SU-DHL-6 (cell line): ENCODE measurements around the gene ACTL8.

ENCODE experiments used
- H2AFZ ChIP-seq: fragments of 200-600 bp; sonication (generic); 2 replicates; pipeline ENCODE4 v1.6.1; 2014; ENCODE audit warnings: low read depth, mild to moderate bottlenecking, moderate library complexity, mixed read lengths, antibody characterized with exemption, low read length; ENCODE audit not compliant: severe bottlenecking
- H3F3A ChIP-seq: fragments of 200-600 bp; shearing (Covaris generic); 2 replicates; pipeline ENCODE4 v1.6.0; 2016; ENCODE audit warnings: antibody characterized with exemption, mild to moderate bottlenecking; ENCODE audit not compliant: insufficient read depth
- H3K27ac ChIP-seq: fragments of 200-600 bp; sonication (generic); 2 replicates; pipeline ENCODE4 v1.5.1; 2016; ENCODE audit warnings: low read depth, mild to moderate bottlenecking, low read length, moderate library complexity, mixed read lengths
- H3K27me3 ChIP-seq: fragments of 200-600 bp; sonication (generic), shearing (Covaris generic); 2 replicates; pipeline ENCODE4 v1.6.0; 2014; ENCODE audit warnings: mild to moderate bottlenecking, low read length
- H3K36me3 ChIP-seq: fragments of 200-600 bp; sonication (generic); 2 replicates; pipeline ENCODE4 v1.6.1; 2014; ENCODE audit warnings: mild to moderate bottlenecking, low read length, mixed read lengths
- H3K4me2 ChIP-seq: fragments of 300-600, 200-600 bp; shearing (Covaris generic), sonication (generic); 2 replicates; pipeline ENCODE4 v1.6.0; 2014; ENCODE audit warnings: low read length, low read depth, mild to moderate bottlenecking; ENCODE audit not compliant: poor library complexity, severe bottlenecking
- H3K4me3 ChIP-seq: fragments of 200-600 bp; sonication (generic); 2 replicates; pipeline ENCODE4 v1.5.1; 2014; ENCODE audit warnings: antibody characterized with exemption, low read length, mild to moderate bottlenecking, mixed read lengths; ENCODE audit not compliant: insufficient read depth, poor library complexity, severe bottlenecking
- H3K79me2 ChIP-seq: fragments of 200-600 bp; sonication (generic); 2 replicates; pipeline ENCODE4 v1.6.1; 2014; ENCODE audit warnings: mild to moderate bottlenecking, low read length, moderate library complexity; ENCODE audit not compliant: insufficient read depth
- H3K9ac ChIP-seq: fragments of 200-600 bp; sonication (generic); 2 replicates; pipeline ENCODE4 v1.7.0; 2014; ENCODE audit warnings: mild to moderate bottlenecking, low read length
- H3K9me2 ChIP-seq: fragments of 200-600 bp; sonication (generic); replicated peaks from 2 replicates; pipeline ENCODE4 v1.6.1; 2014; ENCODE audit warnings: low read length; ENCODE audit not compliant: insufficient read depth
- H3K9me3 ChIP-seq: fragments of 200-600 bp; sonication (generic); 2 replicates; pipeline ENCODE4 v1.6.1; 2014; ENCODE audit warnings: low read length, mixed read lengths; ENCODE audit not compliant: insufficient read depth
- H4K20me1 ChIP-seq: fragments of 200-600 bp; sonication (generic); 2 replicates; pipeline ENCODE4 v1.6.1; 2014; ENCODE audit warnings: low read depth, mild to moderate bottlenecking, antibody characterized with exemption, low read length, moderate library complexity, mixed read lengths
- EZH2phosphoT487 ChIP-seq: fragments of 200-600 bp; sonication (generic), shearing (Covaris generic); conservative IDR thresholded peaks from 2 replicates; pipeline ENCODE4 v1.6.1; 2018; ENCODE audit warnings: mild to moderate bottlenecking, antibody characterized with exemption, low read length, moderate library complexity, mixed read lengths
- TF ChIP-seq, protein P1 (sequence below): fragments of 200-600 bp; sonication (generic); IDR thresholded peaks from one replicate; pipeline ENCODE4 v1.5.1; 2017; ENCODE audit warnings: antibody characterized with exemption, mild to moderate bottlenecking, low read length, moderate library complexity; ENCODE audit not compliant: insufficient read depth, poor library complexity, severe bottlenecking

Gene ACTL8

GRCh38 chr1:17764591-17764990 is 9.5 kb downstream of the ACTL8 start:
- Histone ChIP-seq H3K4me3 (no peak overlapping the region), H2AFZ (no peak overlapping the region), H3K9ac (no peak overlapping the region), H3K27me3 (no peaks in the 10 kb centered on the region), H3K27ac (no peak overlapping the region), H3K79me2 (no peaks in the 10 kb centered on the region), H3K9me3 (peaks cover 5% of the 10 kb centered on the region; the same call in 1 of the 2 replicates), H3K36me3 (no peaks in the 10 kb centered on the region), H3K4me2 (no peak overlapping the region), H3K9me2 (no peaks in the 10 kb centered on the region), H4K20me1 (no peaks in the 10 kb centered on the region), H3F3A (no peaks in the 10 kb centered on the region)
- TF ChIP-seq EZH2phosphoT487: no peak
- TF ChIP-seq, protein P1, sequence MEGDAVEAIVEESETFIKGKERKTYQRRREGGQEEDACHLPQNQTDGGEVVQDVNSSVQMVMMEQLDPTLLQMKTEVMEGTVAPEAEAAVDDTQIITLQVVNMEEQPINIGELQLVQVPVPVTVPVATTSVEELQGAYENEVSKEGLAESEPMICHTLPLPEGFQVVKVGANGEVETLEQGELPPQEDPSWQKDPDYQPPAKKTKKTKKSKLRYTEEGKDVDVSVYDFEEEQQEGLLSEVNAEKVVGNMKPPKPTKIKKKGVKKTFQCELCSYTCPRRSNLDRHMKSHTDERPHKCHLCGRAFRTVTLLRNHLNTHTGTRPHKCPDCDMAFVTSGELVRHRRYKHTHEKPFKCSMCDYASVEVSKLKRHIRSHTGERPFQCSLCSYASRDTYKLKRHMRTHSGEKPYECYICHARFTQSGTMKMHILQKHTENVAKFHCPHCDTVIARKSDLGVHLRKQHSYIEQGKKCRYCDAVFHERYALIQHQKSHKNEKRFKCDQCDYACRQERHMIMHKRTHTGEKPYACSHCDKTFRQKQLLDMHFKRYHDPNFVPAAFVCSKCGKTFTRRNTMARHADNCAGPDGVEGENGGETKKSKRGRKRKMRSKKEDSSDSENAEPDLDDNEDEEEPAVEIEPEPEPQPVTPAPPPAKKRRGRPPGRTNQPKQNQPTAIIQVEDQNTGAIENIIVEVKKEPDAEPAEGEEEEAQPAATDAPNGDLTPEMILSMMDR: no peak

DNA sequence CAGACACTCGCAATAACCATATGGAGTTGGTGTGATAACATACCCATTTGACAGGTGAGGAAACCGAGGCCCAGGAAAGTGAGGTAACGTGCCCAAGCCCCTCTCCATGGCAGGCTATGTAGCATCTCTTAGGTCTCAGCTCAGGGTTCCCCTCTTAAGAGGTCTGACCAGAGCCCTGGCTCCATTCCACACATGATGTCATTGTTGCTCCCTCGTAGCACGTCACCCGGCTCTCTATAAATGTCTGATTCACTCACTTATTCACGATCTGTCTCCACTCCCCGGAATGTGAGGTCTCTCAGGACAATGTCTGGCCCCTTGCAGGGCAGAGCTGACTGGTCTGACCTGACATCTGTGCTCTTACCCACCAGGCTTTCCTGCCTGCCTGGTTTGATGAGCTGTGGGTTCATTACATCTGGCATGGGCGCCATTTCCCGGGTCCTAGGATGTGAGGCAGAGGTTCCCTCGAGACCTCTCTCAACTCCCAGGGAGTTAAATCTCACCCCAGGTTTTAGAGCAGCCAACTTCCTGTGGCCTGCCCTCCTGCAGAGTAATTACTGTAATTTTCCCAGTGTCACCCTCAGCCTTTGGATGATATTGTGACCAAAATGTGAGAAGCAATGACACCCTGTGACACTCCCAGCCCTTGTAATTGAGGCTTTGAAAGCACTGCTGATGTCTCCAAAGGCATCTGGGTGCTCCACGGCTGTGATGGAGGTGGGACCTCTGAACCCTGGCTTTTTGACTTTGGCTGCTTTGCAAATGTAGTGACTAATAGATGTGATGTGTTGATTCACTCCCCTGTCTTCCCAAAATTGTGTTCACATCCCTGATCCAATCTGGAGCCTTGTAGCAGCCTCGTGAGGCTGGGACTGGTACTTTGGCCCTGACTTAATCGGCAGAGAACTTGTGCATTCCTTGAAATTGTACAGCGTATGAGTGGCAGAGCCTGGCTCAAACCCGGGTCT is 10.6 kb downstream of the ACTL8 start:
- no peaks in the 10 kb centered on the region for H3K27me3 ChIP-seq
- H3K9ac ChIP-seq: no peak overlapping the region
- no peak overlapping the region for H2AFZ ChIP-seq
- no peaks in the 10 kb centered on the region for H3K9me2 ChIP-seq
- no peaks in the 10 kb centered on the region for H3F3A ChIP-seq
- H3K79me2 ChIP-seq: no peaks in the 10 kb centered on the region
- H4K20me1 ChIP-seq: no peaks in the 10 kb centered on the region
- no peak overlapping the region for H3K27ac ChIP-seq
- H3K4me3 ChIP-seq: no peak overlapping the region
- no peaks in the 10 kb centered on the region for H3K9me3 ChIP-seq
- H3K36me3 ChIP-seq: no peaks in the 10 kb centered on the region
- no peak overlapping the region for H3K4me2 ChIP-seq
- TF ChIP-seq EZH2phosphoT487: no peak
- TF ChIP-seq, protein P1: no peak

DNA sequence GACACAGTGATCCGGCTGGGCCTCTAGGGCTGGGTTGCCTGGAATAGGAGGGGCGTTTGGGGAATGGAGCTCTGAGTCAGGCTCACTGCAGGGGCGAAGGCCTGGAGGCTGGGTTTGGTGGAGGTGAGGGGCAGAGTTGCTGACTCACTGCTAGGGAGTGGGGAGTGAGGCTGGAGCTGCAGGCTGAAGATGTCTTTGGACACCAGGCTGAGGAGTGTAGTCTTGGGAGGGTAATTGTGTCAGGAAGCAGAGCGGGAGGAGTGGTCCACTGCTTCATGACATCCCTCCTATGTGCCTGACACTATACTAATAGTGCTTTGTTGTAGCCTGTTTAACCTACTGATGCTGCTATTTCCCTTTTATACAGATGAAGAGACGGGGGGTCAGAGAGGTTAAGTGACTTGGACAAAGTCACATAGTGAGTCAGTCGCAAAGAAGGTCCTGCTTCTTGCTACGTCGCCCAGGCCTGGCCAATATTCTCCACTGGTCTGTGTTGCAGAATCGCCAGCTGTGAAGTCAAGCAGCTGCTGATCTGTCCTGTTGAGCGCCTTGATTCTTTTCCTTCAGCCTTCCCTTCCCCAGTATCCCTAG is 13.6 kb downstream of the ACTL8 start:
- no peak overlapping the region for H2AFZ ChIP-seq
- no peaks in the 10 kb centered on the region for H3K79me2 ChIP-seq
- no peak overlapping the region for H3K4me2 ChIP-seq
- no peak for TF ChIP-seq EZH2phosphoT487
- TF ChIP-seq, protein P1: no peak
- no peaks in the 10 kb centered on the region for H4K20me1 ChIP-seq
- H3K36me3 ChIP-seq: no peaks in the 10 kb centered on the region
- no peaks in the 10 kb centered on the region for H3F3A ChIP-seq
- H3K4me3 ChIP-seq: no peak overlapping the region
- H3K9me3 ChIP-seq: no peaks in the 10 kb centered on the region
- no peaks in the 10 kb centered on the region for H3K9me2 ChIP-seq
- no peak overlapping the region for H3K27ac ChIP-seq
- no peak overlapping the region for H3K9ac ChIP-seq
- H3K27me3 ChIP-seq: no peaks in the 10 kb centered on the region
